B cell (primary cell): ENCODE results near the gene RABAC1. TPM values are rescaled to one million over a fixed set of nuclear protein-coding genes. Genes with fewer than 3 reads are reported as not detected.

Source experiments
- ATAC-seq: fragments of 200-7000 bp; cut with Tn5 transposase; one replicate; pipeline ENCODE4 v1.10.0; 2021; ENCODE audit warnings: low read depth, mild to moderate bottlenecking, moderate number of reproducible peaks, moderate library complexity
- CTCF ChIA-PET: fragments of 350-600 bp; sonication (Branson Sonifier 250); formaldehyde crosslinking; loops from one replicate; lab custom pipeline; 2021; ENCODE audit warnings: antibody characterized with exemption, inconsistent platforms; lab: Charles Lee
- POLR2A ChIA-PET: fragments of 350-600 bp; sonication (Branson Sonifier 250); formaldehyde crosslinking; loops from one replicate; lab custom pipeline; 2021; ENCODE audit warnings: antibody characterized with exemption; lab: Charles Lee
- DNase-seq: peaks from one replicate; pipeline ENCODE4 v3.0.0; 2013
- H2AFZ ChIP-seq: 2 replicates; pipeline ENCODE4 v1.6.1; 2012; ENCODE audit warnings: mild to moderate bottlenecking, low read depth, low read length; ENCODE audit not compliant: insufficient read depth, poor library complexity, severe bottlenecking
- H3K27ac ChIP-seq, 2 donors: 1 replicate in 1 of 2; 2 replicates in 1 of 2; pipeline ENCODE4 v1.5.1; 2012 to 2013; ENCODE audit warnings: low read length in 2 of 2, mild to moderate bottlenecking in 2 of 2, moderate library complexity in 1 of 2
- H3K27me3 ChIP-seq, 4 experiments: fragments of 200-600 bp in 1 of 4; sonication (generic) in 1 of 4; replicated peaks in 1 of 4; 1 replicate in 2 of 4; 2 replicates in 2 of 4; pipeline versions ENCODE4 v1.6.1 to v1.7.0; 2013 to 2016; ENCODE audit warnings: low read length in 3 of 4, mild to moderate bottlenecking in 2 of 4, mixed read lengths in 1 of 4, moderate library complexity in 1 of 4; ENCODE audit not compliant: insufficient read depth in 4 of 4, control insufficient read depth in 3 of 4; ENCODE audit errors: control extremely low read depth in 1 of 4
- H3K36me3 ChIP-seq, 2 experiments: replicated peaks in 1 of 2; 1 replicate in 1 of 2; 2 replicates in 1 of 2; pipeline versions ENCODE4 v1.6.1 to v1.7.1; 2013; ENCODE audit warnings: low read length in 1 of 2; ENCODE audit not compliant: insufficient read depth in 2 of 2, control insufficient read depth in 1 of 2; ENCODE audit errors: control extremely low read depth in 1 of 2, extremely low read depth in 1 of 2
- H3K4me1 ChIP-seq, 2 donors: fragments of 200-600 bp in 1 of 2; sonication (generic) in 1 of 2; 1 replicate in 1 of 2; 2 replicates in 1 of 2; pipeline versions ENCODE4 v1.5.1 to v1.6.1; 2013 to 2017; ENCODE audit warnings: low read length in 2 of 2; ENCODE audit not compliant: control insufficient read depth in 2 of 2, insufficient read depth in 2 of 2
- H3K4me2 ChIP-seq: replicated peaks from 2 replicates; pipeline ENCODE3; 2012; ENCODE audit warnings: mild to moderate bottlenecking, low read depth, low read length; ENCODE audit not compliant: poor library complexity, severe bottlenecking
- H3K4me3 ChIP-seq, 5 experiments: fragments of 200-600 bp in 1 of 5; sonication (generic) in 1 of 5; 1 replicate in 3 of 5; 2 replicates in 2 of 5; pipeline versions ENCODE4 v1.5.1 to v1.7.0; 2011 to 2016; ENCODE audit warnings: low read length in 4 of 5, mild to moderate bottlenecking in 4 of 5, low read depth in 2 of 5, control low read depth in 1 of 5, moderate library complexity in 1 of 5; ENCODE audit not compliant: insufficient read depth in 1 of 5; ENCODE audit errors: control extremely low read depth in 1 of 5, extremely low read depth in 1 of 5
- H3K79me2 ChIP-seq: fragments of 200-600 bp; sonication (generic); one replicate; pipeline ENCODE4 v1.6.0; 2016; ENCODE audit warnings: low read length; ENCODE audit not compliant: control insufficient read depth, insufficient read depth
- H3K9ac ChIP-seq: fragments of 200-600 bp; sonication (generic); 2 replicates; pipeline ENCODE4 v1.6.1; 2017; ENCODE audit warnings: mild to moderate bottlenecking, low read length, moderate library complexity
- H3K9me3 ChIP-seq, 3 donors: one replicate each; pipeline versions ENCODE4 v1.6.1 to v1.7.1; 2013; ENCODE audit warnings: low read length in 2 of 3; ENCODE audit not compliant: control insufficient read depth in 2 of 3, insufficient read depth in 1 of 3; ENCODE audit errors: control extremely low read depth in 1 of 3
- H4K20me1 ChIP-seq: 2 replicates; pipeline ENCODE4 v1.6.0; 2012; ENCODE audit warnings: mild to moderate bottlenecking, low read length; ENCODE audit not compliant: insufficient read depth, control insufficient read depth, poor library complexity, severe bottlenecking
- H3K27ac Mint-ChIP-seq: one replicate; pipeline ENCODE4 v1.8.0; 2021; ENCODE audit warnings: mixed read lengths
- H3K27me3 Mint-ChIP-seq: one replicate; pipeline ENCODE4 v1.8.0; 2021; ENCODE audit warnings: mixed read lengths
- H3K4me1 Mint-ChIP-seq: one replicate; pipeline ENCODE4 v1.8.0; 2021; ENCODE audit warnings: mixed read lengths
- H3K4me3 Mint-ChIP-seq: one replicate; pipeline ENCODE4 v1.8.0; 2021; ENCODE audit warnings: mixed read lengths
- H3K9me3 Mint-ChIP-seq: one replicate; pipeline ENCODE4 v1.8.0; 2022; ENCODE audit warnings: mixed read lengths; ENCODE audit not compliant: insufficient read depth
- EZH2 ChIP-seq: IDR thresholded peaks from 2 replicates; pipeline ENCODE4 v1.6.1; 2012; ENCODE audit warnings: borderline replicate concordance, low read depth, mild to moderate bottlenecking, moderate library complexity, low read length; ENCODE audit not compliant: insufficient read depth, poor library complexity, severe bottlenecking
- WGBS: methylation state at CpG from one replicate; pipeline ENCODE4 v1.1.5; 2013; ENCODE audit warnings: missing lambda C conversion rate; ENCODE audit not compliant: insufficient coverage; 5-methylcytosine and 5-hydroxymethylcytosine counted together
- intact Hi-C: fragments of 100-400 bp; cut with micrococcal nuclease; formaldehyde crosslinking; loops from one replicate; pipeline ENCODE4 v1.10.0; 2022
- polyA plus RNA-seq: library from polyadenylated mRNA; depleted of rRNA; stranded (reverse); fragments of >200 nt; gene quantifications from 2 replicates; pipeline ENCODE4 v1.2.3, GENCODE V29; 2012
- total RNA-seq, 2 donors: library from RNA; stranded (reverse); fragments of 120-200 nt in 1 of 2; gene quantifications; 1 replicate in 1 of 2; 2 replicates in 1 of 2; pipeline versions ENCODE4 v1.2.3 to v1.2.4, GENCODE V29; 2013 to 2022
- TF ChIP-seq, protein P1 (sequence below): fragments of 200-600 bp; IDR thresholded peaks from one replicate; pipeline ENCODE4 v1.8.0; 2022; ENCODE audit warnings: antibody characterized with exemption, mild to moderate bottlenecking

Gene RABAC1
- total and polyA plus RNA-seq, 2 donors (not counting 1 experiment from before 2014, with no cell fraction given) = 146 to 190 TPM

GRCh38 chr19:41957161-41957837 is 1.8 kb downstream of the RABAC1 start:
- 95% methylated on average over 7 of the region's 11 CpGs for WGBS
- Histone ChIP-seq H3K4me1 (peaks cover 10 to 22% of the 10 kb centered on the region in 2 donors), H2AFZ (no peak overlapping the region), H3K4me2 (peak overlapping the region; percentile 96), H3K4me3 (no peak overlapping the region), H3K9me3 (no peaks in the 10 kb centered on the region), H3K36me3 (peaks cover 0 to 3% of the 10 kb centered on the region in 2 experiments), H3K27me3 (no peaks in the 10 kb centered on the region), H3K27ac (peak overlapping the region; percentile 8 to 31), H3K9ac (no peak overlapping the region), H4K20me1 (no peaks in the 10 kb centered on the region), H3K79me2 (no peaks in the 10 kb centered on the region)
- POLR2A ChIA-PET = interaction anchor here (1.3 to 2.9 kb wide), 3 partner anchors 74 to 97 kb away, joined by 4 to 16 read pairs (median 13); partner anchors contain the start of genes ARHGEF1 and RPS19
- ATAC-seq (no peak), DNase-seq (no peak)
- H3K9me3 Mint-ChIP-seq = no peaks in the 10 kb centered on the region
- CTCF ChIA-PET = interaction anchor here (0.8 to 4.8 kb wide), 14 partner anchors 11 to 203 kb away, joined by 3 to 49 read pairs (median 4); partner anchors contain the start of genes ERFL and RPS19
- no peaks in the 10 kb centered on the region for H3K27me3 Mint-ChIP-seq
- no peak for TF ChIP-seq EZH2
- TF ChIP-seq, protein P1, sequence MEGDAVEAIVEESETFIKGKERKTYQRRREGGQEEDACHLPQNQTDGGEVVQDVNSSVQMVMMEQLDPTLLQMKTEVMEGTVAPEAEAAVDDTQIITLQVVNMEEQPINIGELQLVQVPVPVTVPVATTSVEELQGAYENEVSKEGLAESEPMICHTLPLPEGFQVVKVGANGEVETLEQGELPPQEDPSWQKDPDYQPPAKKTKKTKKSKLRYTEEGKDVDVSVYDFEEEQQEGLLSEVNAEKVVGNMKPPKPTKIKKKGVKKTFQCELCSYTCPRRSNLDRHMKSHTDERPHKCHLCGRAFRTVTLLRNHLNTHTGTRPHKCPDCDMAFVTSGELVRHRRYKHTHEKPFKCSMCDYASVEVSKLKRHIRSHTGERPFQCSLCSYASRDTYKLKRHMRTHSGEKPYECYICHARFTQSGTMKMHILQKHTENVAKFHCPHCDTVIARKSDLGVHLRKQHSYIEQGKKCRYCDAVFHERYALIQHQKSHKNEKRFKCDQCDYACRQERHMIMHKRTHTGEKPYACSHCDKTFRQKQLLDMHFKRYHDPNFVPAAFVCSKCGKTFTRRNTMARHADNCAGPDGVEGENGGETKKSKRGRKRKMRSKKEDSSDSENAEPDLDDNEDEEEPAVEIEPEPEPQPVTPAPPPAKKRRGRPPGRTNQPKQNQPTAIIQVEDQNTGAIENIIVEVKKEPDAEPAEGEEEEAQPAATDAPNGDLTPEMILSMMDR = no peak
- peak overlapping the region; percentile 99 for H3K4me3 Mint-ChIP-seq
- peak overlapping the region; percentile 89 for H3K27ac Mint-ChIP-seq
- peaks cover 18% of the 10 kb centered on the region for H3K4me1 Mint-ChIP-seq
- intact Hi-C loops = loop anchor here (10.0 kb wide), 1 partner anchor 162 kb away; the partner anchor contains the start of gene CEACAM3

GRCh38 chr19:41956621-41957020 is 2.5 kb downstream of the RABAC1 start:
- WGBS = 95% methylated on average over 12 of the region's 13 CpGs
- no peak for TF ChIP-seq EZH2
- TF ChIP-seq, protein P1 = no peak
- no peaks in the 10 kb centered on the region for H3K9me3 Mint-ChIP-seq
- ATAC-seq (no peak), DNase-seq (peak; percentile 23)
- Histone ChIP-seq H4K20me1 (no peaks in the 10 kb centered on the region), H3K9me3 (no peaks in the 10 kb centered on the region), H3K4me3 (no peak overlapping the region), H3K79me2 (peaks cover 2% of the 10 kb centered on the region), H3K4me1 (peaks cover 12 to 24% of the 10 kb centered on the region in 2 donors), H3K4me2 (no peak overlapping the region), H2AFZ (no peak overlapping the region), H3K9ac (no peak overlapping the region), H3K36me3 (peaks cover 0 to 3% of the 10 kb centered on the region in 2 experiments), H3K27me3 (no peaks in the 10 kb centered on the region), H3K27ac (no peak overlapping the region)
- intact Hi-C loops = loop anchor here (10.0 kb wide), 1 partner anchor 162 kb away; the partner anchor contains the start of gene CEACAM3
- H3K4me3 Mint-ChIP-seq = no peak overlapping the region
- peak overlapping the region; percentile 50 for H3K27ac Mint-ChIP-seq
- peaks cover 20% of the 10 kb centered on the region for H3K4me1 Mint-ChIP-seq
- no peaks in the 10 kb centered on the region for H3K27me3 Mint-ChIP-seq
- ChIA-PET CTCF (interaction anchor here (0.6 to 4.8 kb wide), 8 partner anchors 11 to 162 kb away, joined by 3 to 49 read pairs (median 7); partner anchors contain the start of gene RPS19), POLR2A (interaction anchor here (1.3 kb wide), 1 partner anchor 74 kb away, joined by 4 read pairs; the partner anchor contains the start of gene ARHGEF1)
